Epithelial cell of alveolus of lung (primary cell): ENCODE results near the gene PCNX2. TPM values are rescaled to one million over a fixed set of nuclear protein-coding genes. Genes with fewer than 3 reads are reported as not detected.

Experiments used
- total RNA-seq: library from RNA; depleted of rRNA; stranded (reverse); fragments of >200 nt; gene quantifications from 2 replicates; pipeline ENCODE4 v1.2.1, GENCODE V29; 2015

PCNX2 gene, protein sequence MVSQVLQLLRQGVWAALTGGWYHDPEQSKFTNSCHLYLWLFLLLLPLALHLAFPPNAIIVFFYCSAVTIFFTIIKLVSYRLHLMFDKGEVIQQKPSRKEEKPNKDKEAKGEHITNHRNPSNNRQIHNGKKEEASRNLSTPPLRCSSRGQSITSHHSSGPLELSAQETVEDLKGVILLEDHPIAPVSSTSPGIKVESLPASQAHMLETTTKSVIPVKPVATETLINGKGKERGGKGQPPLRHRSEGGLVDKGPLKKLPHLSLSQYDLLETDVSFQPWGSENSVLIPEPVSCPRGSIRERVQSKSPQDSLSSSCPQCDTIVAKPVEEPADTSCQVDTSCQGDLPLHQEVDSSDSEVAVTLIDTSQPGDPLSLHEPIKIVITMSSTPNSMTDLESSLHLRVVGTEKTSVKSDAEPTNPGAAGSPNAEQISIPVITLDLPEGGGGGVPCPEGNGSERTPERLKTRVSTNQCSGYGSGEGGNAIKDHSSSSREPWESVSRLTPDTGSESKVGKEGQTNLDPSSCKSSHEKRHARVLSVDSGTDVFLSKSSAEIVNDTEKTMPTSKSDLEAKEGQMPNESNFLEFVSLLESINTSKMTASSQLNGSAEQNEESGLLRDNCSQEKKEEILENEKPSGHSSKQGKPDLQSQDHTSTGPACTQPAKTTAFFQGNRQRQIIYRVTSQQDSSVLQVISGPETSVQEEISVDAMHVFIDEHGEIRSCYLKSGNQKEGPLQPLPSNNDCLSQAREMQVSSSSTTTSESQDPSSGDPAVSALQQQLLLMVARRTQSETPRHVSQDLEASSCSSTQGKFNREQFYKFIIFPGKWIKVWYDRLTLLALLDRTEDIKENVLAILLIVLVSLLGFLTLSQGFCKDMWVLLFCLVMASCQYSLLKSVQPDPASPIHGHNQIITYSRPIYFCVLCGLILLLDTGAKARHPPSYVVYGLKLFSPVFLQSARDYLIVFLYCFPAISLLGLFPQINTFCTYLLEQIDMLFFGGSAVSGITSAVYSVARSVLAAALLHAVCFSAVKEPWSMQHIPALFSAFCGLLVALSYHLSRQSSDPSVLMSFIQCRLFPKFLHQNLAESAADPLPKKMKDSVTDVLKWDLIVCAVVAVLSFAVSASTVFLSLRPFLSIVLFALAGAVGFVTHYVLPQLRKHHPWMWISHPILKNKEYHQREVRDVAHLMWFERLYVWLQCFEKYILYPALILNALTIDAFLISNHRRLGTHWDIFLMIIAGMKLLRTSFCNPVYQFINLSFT (N-terminal part only)
- 10.9 and 16.9 TPM in 2 replicates for total RNA-seq

GRCh38 chr1:233295237-233295974 lies at the start of gene PCNX2:
Gene PCNX2 (minus strand): TSS chr1:233295725. CDS start chr1:233295478, 247 bp downstream.

GRCh38 chr1:233327651-233328141 lies 32.2 kb upstream of the PCNX2 start, which contains the start of gene MAP3K21:
Gene MAP3K21 (plus strand): TSS chr1:233327724. CDS start chr1:233328029, 305 bp downstream.

DNA sequence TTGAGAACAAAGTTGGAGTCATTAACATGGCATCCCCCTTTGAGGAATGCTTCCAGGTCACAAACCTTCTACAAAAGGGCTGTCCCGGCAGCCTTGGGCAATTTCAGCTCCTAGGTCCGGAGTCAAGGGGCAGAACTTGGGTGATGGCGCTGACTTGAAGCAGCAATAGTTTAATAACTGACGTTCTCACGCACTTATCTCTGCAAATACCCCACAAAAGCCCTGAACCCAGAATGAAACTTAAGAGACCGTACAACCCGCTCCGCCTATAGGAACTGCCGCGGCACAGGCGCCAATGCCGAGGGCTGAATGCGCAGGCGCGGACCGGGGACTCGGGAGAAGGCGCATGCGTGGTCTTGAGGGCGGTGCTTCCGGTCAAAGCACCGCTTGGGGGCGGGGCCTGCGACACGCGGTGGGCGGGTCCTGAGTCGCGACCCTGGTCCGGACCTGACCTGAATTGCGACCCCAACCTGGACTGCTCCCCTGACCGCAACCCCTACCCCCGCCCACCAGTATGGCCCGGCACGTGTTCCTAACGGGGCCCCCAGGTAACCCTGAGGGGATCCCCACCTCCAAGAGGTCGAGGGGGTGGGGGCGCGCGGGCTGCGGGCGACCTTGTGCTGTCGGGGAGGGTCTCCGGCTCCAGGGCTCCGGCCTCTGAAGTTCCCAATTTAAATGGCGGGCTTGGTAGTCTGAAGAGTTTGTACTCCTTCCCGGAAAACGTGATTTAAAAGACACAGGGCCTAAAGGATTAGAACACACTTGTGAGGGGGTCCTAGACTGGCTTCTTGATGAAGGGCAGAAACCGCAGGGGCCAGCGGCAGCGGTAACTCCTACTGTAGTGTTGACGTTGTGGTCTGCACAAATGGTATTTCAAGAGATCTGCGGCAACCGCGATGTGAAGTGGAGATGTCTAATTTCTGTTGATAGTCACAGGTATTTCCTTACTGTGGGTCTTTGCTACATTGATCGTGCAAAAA lies 345.0 kb downstream of the PCNX2 start, which contains the start of gene NTPCR:
Gene NTPCR, plus strand, starts transcription at position 415 of the 980 bp plus-strand sequence. Its CDS starts 100 bp downstream, at position 515.

Other genes starting within 250 kb of the PCNX2 start
- gene MAP3K21, start 32.0 kb upstream of the PCNX2 start, total RNA-seq: 0.24 and 0.78 TPM in 2 replicates